ENCODE measurements around the gene RCCD1.
"Not testable (repeated sequence)": the region's sequence is repeated elsewhere in the genome, so short reads cannot be mapped to it uniquely, and the experiment has no call there.

RCCD1 gene

GRCh38 chr15:90954712-90955623, at the start of gene RCCD1:
RCCD1 (plus strand) TSS chr15:90954884; CDS start chr15:90956735, 1,851 bp downstream.
- peak; percentile 91 for DNase-seq

GRCh38 chr15:90905306-90906180, 49.1 kb upstream of the RCCD1 start:
- no peak for DNase-seq

- no peak for DNase-seq
These were observed 48.4 kb upstream of the RCCD1 start for GRCh38 chr15:90906181-90906849.

GRCh38 chr15:90907051-90907660, 47.5 kb upstream of the RCCD1 start:
- no peak for DNase-seq

GRCh38 chr15:90907838-90908507, 46.7 kb upstream of the RCCD1 start:
- no peak for DNase-seq

- not testable (repeated sequence) for DNase-seq
These were observed 45.2 kb upstream of the RCCD1 start for GRCh38 chr15:90909449-90909848.

GRCh38 chr15:90909976-90910375, 44.7 kb upstream of the RCCD1 start:
- DNase-seq, result no peak

- no peak for DNase-seq
These were observed 44.0 kb upstream of the RCCD1 start for GRCh38 chr15:90910441-90911301.

- no peak for DNase-seq
These were observed 43.4 kb upstream of the RCCD1 start for GRCh38 chr15:90911302-90911623.

GRCh38 chr15:90911906-90912769, 42.5 kb upstream of the RCCD1 start:
- no peak for DNase-seq

- no peak for DNase-seq
These were observed 42.0 kb upstream of the RCCD1 start for GRCh38 chr15:90912770-90913075.

GRCh38 chr15:90913398-90913944, 41.2 kb upstream of the RCCD1 start:
- no peak for DNase-seq

GRCh38 chr15:90914305-90915080, 40.2 kb upstream of the RCCD1 start:
- DNase-seq, result no peak

GRCh38 chr15:90915216-90915807, 39.4 kb upstream of the RCCD1 start:
- DNase-seq, result no peak

GRCh38 chr15:90915808-90916440, 38.8 kb upstream of the RCCD1 start:
- DNase-seq, result no peak

GRCh38 chr15:90916461-90916860, 38.2 kb upstream of the RCCD1 start:
- DNase-seq, result no peak

GRCh38 chr15:90917569-90917968, 37.1 kb upstream of the RCCD1 start:
- DNase-seq, result no peak

- no peak for DNase-seq
These were observed 36.5 kb upstream of the RCCD1 start for GRCh38 chr15:90918034-90918788.

Measured in stimulated activated CD4-positive, alpha-beta T cell treated with anti-CD3 and anti-CD28 coated beads, Interleukin-4, amount 100 ng/mL, for 24 hours (primary cell).